ENCODE measurements around the gene ZYG11A.

The ZYG11A gene

DNA sequence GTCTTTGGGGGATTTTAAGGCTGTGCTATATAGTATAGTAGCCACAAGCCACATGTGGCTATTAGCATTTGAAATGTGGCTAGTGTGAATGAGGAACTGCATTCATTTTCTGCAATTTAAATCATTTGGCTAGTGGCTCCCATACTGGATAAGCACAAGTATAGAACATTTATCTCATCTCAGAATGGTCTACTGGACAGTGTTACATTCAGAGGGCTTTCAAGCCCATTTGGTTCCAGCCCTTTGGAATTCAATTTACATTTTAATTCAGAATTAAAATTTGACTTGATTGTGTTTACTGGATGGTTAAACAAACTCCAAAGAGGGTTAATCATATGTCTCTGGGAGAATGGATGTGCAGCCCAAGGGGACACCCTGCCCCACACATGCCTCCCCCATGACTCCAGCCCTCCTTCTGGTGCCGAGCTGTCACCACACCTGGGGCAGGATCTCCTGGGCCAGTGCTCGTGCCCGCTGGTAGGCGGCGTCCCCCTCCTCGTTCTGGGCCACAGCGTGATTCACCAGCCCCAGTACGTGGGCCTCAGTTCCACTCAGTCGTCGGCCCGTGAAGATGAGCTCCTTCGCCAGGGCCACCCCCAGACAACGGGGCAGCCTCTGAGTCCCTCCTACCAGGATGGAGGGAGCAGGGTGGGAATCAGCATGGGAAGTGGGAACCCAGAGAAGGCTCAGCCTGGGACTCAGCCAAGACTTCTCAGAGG is 61.8 kb downstream of the ZYG11A start:
- no peak for DNase-seq (ENCODE audit: low read depth)
- TF ChIP-seq, protein P1, sequence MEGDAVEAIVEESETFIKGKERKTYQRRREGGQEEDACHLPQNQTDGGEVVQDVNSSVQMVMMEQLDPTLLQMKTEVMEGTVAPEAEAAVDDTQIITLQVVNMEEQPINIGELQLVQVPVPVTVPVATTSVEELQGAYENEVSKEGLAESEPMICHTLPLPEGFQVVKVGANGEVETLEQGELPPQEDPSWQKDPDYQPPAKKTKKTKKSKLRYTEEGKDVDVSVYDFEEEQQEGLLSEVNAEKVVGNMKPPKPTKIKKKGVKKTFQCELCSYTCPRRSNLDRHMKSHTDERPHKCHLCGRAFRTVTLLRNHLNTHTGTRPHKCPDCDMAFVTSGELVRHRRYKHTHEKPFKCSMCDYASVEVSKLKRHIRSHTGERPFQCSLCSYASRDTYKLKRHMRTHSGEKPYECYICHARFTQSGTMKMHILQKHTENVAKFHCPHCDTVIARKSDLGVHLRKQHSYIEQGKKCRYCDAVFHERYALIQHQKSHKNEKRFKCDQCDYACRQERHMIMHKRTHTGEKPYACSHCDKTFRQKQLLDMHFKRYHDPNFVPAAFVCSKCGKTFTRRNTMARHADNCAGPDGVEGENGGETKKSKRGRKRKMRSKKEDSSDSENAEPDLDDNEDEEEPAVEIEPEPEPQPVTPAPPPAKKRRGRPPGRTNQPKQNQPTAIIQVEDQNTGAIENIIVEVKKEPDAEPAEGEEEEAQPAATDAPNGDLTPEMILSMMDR (IDR thresholded peaks at IDR 0.05; ENCODE audit: insufficient read depth, low read depth, low read length, missing control alignments): no peak
- no peak overlapping the region for H3K4me3 ChIP-seq (ENCODE audit: low read depth, low read length)

DNA sequence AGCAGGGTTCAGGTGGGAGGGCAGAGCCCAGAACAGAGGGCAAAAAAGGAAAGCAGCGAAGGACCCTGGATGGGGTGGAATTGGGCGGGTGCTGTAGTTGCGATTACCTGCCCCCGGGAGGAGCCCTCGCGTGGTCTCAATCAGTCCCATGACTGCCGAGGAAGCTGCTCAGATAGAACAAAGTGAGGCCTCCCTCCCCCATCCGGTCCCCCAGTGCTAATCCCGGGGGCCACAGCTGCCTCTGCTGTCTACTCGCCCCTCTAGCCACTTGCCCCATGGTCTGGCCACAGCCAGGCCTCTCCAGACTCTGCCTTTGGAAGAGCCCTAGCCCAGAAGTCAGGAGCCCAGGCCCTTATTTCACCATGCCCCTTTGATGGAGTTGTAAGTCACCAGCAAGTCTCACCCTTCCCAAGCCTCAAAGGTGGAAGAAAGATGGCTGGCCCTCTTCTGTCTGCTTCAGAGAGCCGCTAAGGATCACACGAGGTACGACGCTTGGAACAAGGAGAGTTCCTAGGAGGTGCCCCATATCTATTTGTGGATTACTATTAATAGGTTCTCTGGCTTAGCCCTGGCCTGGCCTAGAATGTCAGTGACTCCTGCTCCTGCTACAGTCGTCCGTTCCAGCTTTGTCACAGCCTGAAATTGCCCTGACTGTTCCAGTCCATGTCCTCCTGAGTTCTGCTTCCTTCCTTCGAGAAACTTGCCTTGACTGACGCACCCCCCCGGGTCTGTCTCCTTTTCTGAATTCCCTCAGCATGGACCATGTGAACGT is 62.6 kb downstream of the ZYG11A start:
- TF ChIP-seq, protein P1 (IDR thresholded peaks at IDR 0.05; ENCODE audit: insufficient read depth, low read depth, low read length, missing control alignments): peak; percentile 67
- no peak overlapping the region for H3K4me3 ChIP-seq (ENCODE audit: low read depth, low read length)
- peak; percentile 63 for DNase-seq (ENCODE audit: low read depth)

DNA sequence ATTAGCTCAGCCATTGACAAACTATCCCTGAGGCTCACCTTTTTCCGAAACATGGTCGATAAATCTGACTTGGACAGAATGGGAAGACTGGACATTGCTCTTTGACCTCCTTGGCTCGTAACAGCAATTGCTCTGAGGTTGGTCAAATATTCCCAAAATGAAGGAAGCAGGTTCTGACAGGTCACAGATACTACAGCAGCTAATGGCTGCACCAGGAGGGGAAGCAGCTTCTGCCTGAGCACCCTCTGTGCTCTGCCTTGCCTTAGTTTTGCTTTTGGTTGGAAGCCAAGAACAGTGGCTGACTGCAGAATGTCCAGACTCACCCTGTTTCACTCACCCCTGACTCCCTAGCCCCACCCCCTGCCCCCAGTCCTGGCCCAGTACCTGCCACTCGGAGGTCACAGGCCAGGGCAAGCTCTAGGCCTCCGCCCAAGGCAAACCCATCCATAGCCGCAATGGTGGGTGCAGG is 63.6 kb downstream of the ZYG11A start:
- TF ChIP-seq, protein P1 (IDR thresholded peaks at IDR 0.05; ENCODE audit: insufficient read depth, low read depth, low read length, missing control alignments): no peak
- DNase-seq (ENCODE audit: low read depth): no peak
- H3K4me3 ChIP-seq (ENCODE audit: low read depth, low read length): no peak overlapping the region

DNA sequence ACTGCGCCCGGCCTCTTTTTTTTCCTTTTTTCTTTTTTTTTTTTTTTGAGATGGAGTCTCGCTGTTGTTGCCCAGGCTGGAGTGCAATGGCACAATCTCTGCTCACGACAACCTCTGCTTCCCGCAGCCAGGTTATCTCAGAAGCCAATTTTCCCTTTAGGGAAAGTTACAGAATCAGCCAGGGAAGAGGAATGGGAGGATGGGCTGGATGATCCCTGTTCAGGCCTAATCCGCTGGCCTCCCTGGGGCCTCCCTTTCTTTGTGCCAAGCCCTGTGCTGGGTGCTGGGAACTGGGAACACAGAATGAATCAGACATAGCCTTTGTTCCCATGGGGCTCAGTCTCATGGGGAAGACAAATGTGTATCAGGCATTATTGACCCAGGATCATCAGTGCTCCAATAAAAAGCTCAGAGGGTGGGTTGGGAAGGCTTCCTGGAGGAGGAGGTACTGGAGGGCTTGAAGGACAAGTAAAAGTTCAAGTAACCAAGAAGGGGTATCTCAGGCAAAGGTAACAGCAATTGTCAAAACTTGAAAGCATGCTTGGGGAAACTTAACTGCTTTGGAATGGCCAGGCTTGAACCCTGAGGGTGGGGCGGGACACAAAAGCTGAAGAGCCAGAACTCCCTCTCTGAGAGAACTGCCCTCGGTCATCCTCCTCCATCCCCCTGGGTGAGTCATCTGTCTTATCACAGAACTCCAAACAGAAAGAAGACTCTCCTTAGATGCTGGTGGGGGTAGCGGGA is 64.7 kb downstream of the ZYG11A start:
- no peak overlapping the region for H3K4me3 ChIP-seq (ENCODE audit: low read depth, low read length)
- TF ChIP-seq, protein P1 (IDR thresholded peaks at IDR 0.05; ENCODE audit: insufficient read depth, low read depth, low read length, missing control alignments): no peak
- no peak for DNase-seq (ENCODE audit: low read depth)

DNA sequence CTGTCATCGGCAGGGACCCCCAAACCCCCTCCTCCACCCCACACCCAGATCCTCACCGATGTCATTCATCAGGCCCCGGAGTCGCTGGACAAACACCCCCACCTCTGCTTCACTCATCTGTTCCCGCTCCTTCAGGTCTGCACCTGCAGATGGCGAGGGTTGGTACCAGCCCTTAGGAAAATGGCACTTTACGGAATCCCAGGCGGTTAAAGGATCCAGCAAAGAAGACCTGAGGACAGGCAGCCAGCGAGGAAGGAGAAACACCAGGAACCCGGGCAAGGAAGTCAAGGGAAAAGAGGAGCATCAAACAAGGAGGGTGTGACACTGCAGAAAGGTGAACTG is 65.2 kb downstream of the ZYG11A start:
- no peak for DNase-seq (ENCODE audit: low read depth)
- H3K4me3 ChIP-seq (ENCODE audit: low read depth, low read length): no peak overlapping the region
- TF ChIP-seq, protein P1 (IDR thresholded peaks at IDR 0.05; ENCODE audit: insufficient read depth, low read depth, low read length, missing control alignments): no peak

DNA sequence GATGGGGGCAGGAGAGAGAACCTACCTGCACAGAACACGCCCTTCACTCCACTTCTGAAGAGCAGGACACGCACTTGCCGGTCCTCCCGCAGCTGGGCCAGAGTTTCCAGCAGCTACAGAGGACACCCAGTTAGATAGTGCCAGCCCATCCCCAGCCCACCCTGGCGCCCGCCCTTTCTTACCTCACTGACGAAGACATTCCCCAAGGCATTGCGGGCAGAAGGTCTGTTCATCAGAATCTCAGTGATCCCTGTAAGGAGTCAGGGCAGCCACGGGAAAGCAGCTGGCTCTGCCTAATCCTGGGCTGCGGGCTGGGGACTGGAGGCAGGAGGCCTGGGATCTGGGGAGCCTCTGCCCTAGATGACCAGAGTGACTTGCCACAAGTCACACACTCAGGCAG is 69.0 kb downstream of the ZYG11A start:
- no peak overlapping the region for H3K4me3 ChIP-seq (ENCODE audit: low read depth, low read length)
- no peak for DNase-seq (ENCODE audit: low read depth)
- TF ChIP-seq, protein P1 (IDR thresholded peaks at IDR 0.05; ENCODE audit: insufficient read depth, low read depth, low read length, missing control alignments): no peak

All from GM12865 (cell line).